GM12878 (cell line): ENCODE results near the gene TSEN34. TPM values are rescaled to one million over a fixed set of nuclear protein-coding genes. Genes with fewer than 3 reads are reported as not detected.

Experiments used
- ATAC-seq: fragments of 200-7000 bp; cut with Tn5 transposase; 3 replicates; pipeline ENCODE4 v1.9.1; 2020; ENCODE audit warnings: mild to moderate bottlenecking, moderate library complexity
- BruUV-seq: library from RNA; stranded (reverse); fragments of 400-500 nt; replicated peaks from 2 replicates; lab custom pipeline; 2021; lab: Mats Ljungman, UMichigan
- CTCF ChIA-PET: fragments of 300-600 bp; sonication (Branson Sonifier 250); formaldehyde crosslinking; extraction: SDS; loops from one replicate; lab custom pipeline; 2021; ENCODE audit warnings: inconsistent platforms; lab: Yijun Ruan, JAX
- POLR2A ChIA-PET: fragments of 350-600 bp; formaldehyde crosslinking; extraction: SDS; loops from one replicate; lab custom pipeline; 2021; ENCODE audit warnings: inconsistent platforms; lab: Charles Lee
- RAD21 ChIA-PET: fragments of 300-600 bp; sonication (Branson Sonifier 250); formaldehyde crosslinking; loops from one replicate; lab custom pipeline; 2023; ENCODE audit warnings: antibody characterized with exemption; ENCODE audit not compliant: unreplicated experiment; lab: Charles Lee
- SMC1A ChIA-PET: fragments of 300-600 bp; sonication (Branson Sonifier 250); formaldehyde crosslinking; loops from one replicate; lab custom pipeline; 2023; ENCODE audit not compliant: unreplicated experiment, uncharacterized antibody; lab: Charles Lee
- DNase-seq: peaks from one replicate; pipeline ENCODE4 v3.0.0-alpha.2; 2011; ENCODE audit warnings: low read depth, low spot score
- FAIRE-seq: peaks from 3 replicates; lab custom pipeline; 2011; peaks lifted over from hg19 to GRCh38; lab: Jason Lieb, UNC
- H2AFZ ChIP-seq: 2 replicates; pipeline ENCODE4 v1.6.0; 2011; ENCODE audit warnings: low read depth, low read length, control low read depth; ENCODE audit not compliant: control insufficient read depth
- H3K27ac ChIP-seq: 2 replicates; pipeline ENCODE4 v1.5.1; 2011; ENCODE audit warnings: control low read depth; ENCODE audit not compliant: control insufficient read depth, insufficient read depth
- H3K27me3 ChIP-seq, 2 experiments: replicated peaks in 1 of 2; 2 replicates each; pipeline versions ENCODE4 v1.6.0 to v1.6.1; 2011; ENCODE audit warnings: low read length in 1 of 2; ENCODE audit not compliant: control insufficient read depth in 2 of 2, insufficient read depth in 2 of 2
- H3K36me3 ChIP-seq, 2 experiments: 2 replicates each; pipeline ENCODE4 v1.5.1; 2011; ENCODE audit warnings: low read length in 1 of 2; ENCODE audit not compliant: control insufficient read depth in 2 of 2, insufficient read depth in 2 of 2
- H3K4me1 ChIP-seq: 2 replicates; pipeline ENCODE4 v1.6.1; 2011; ENCODE audit warnings: mild to moderate bottlenecking, low read length, moderate library complexity, mixed read lengths; ENCODE audit not compliant: control insufficient read depth, insufficient read depth
- H3K4me2 ChIP-seq: 2 replicates; pipeline ENCODE4 v1.6.0; 2011; ENCODE audit warnings: control low read depth; ENCODE audit not compliant: control insufficient read depth, insufficient read depth
- H3K4me3 ChIP-seq: fragments of 200-600 bp; sonication (generic); 2 replicates; pipeline ENCODE4 v1.5.1; 2016
- H3K79me2 ChIP-seq: 2 replicates; pipeline ENCODE4 v1.6.0; 2011; ENCODE audit warnings: low read length; ENCODE audit not compliant: control insufficient read depth, insufficient read depth
- H3K9ac ChIP-seq: 2 replicates; pipeline ENCODE4 v1.8.0; 2011; ENCODE audit warnings: low read length, control low read depth, mixed read lengths; ENCODE audit not compliant: control insufficient read depth, insufficient read depth
- H3K9me3 ChIP-seq: replicated peaks from 3 replicates; pipeline ENCODE4 v1.5.1; 2011; ENCODE audit warnings: mild to moderate bottlenecking, low read length; ENCODE audit not compliant: control insufficient read depth, insufficient read depth
- H4K20me1 ChIP-seq: 2 replicates; pipeline ENCODE4 v1.6.0; 2011; ENCODE audit not compliant: control insufficient read depth, insufficient read depth
- CHD1 ChIP-seq: IDR thresholded peaks from 2 replicates; pipeline ENCODE4 v1.6.1; 2012; ENCODE audit warnings: low read depth, low read length, improper control_type of control experiment
- PML ChIP-seq: IDR thresholded peaks from 2 replicates; pipeline ENCODE4 v1.6.1; 2012; ENCODE audit warnings: low read length, inconsistent platforms
- WGBS: methylation state at CpG from one replicate; pipeline ENCODE4 v1.1.6; 2016; ENCODE audit warnings: low lambda C conversion rate; ENCODE audit not compliant: insufficient replicate concordance, insufficient coverage; ENCODE audit errors: missing lambda C conversion rate; 5-methylcytosine and 5-hydroxymethylcytosine counted together
- in situ Hi-C: fragments of 300-500 bp; cut with MboI; formaldehyde crosslinking; loops from 9 replicates; pipeline ENCODE4 v1.14.3; 2018; ENCODE audit warnings: mixed read lengths
- intact Hi-C: fragments of 100-400 bp; cut with micrococcal nuclease; formaldehyde crosslinking; loops from one replicate; pipeline ENCODE4 v1.14.2; 2022; ENCODE audit not compliant: unreplicated experiment
- polyA plus RNA-seq, 11 experiments: library from polyadenylated mRNA; depleted of rRNA in 4 of 11; unstranded in 6 of 11; stranded (reverse) in 5 of 11; fragments of >200 nt; fragmentation: Nextera tagmentation in 4 of 11; fragmentation: Illumina TruSeq in 1 of 11; extraction: Ambion mirVana in 4 of 11; extraction: Trizol in 1 of 11; gene quantifications; 1 replicate in 1 of 11; 2 replicates in 10 of 11; pipeline versions ENCODE4 v1.2.1 to v1.2.3, GENCODE V29; 2011 to 2016; ENCODE audit warnings: inconsistent platforms in 2 of 11, missing spikeins in 2 of 11, low read depth in 1 of 11
- total RNA-seq, 4 experiments: library from RNA; depleted of rRNA in 3 of 4; stranded (reverse); fragments of >200 nt in 3 of 4; fragmentation: Illumina TruSeq in 1 of 4; extraction: Trizol in 1 of 4; gene quantifications; 2 replicates each; pipeline versions ENCODE4 v1.2.1 to v1.2.3, GENCODE V29; 2013 to 2021
- TF ChIP-seq, protein P1 (sequence below): fragments of 450-650 bp; conservative IDR thresholded peaks from 2 replicates; pipeline ENCODE4 v1.6.1; 2017; ENCODE audit warnings: mild to moderate bottlenecking, moderate library complexity
- TF ChIP-seq, protein P2 (sequence below): fragments of 450-650 bp; IDR thresholded peaks from 2 replicates; pipeline ENCODE4 v1.6.1; 2017; ENCODE audit warnings: mild to moderate bottlenecking, moderate library complexity

TSEN34 gene
- total and polyA plus RNA-seq, 10 of the 15 experiments (the other 5 are each of a cell fraction or from before 2014, with no cell fraction given): 1.0 to 35.9 (median 16.8) TPM

DNA sequence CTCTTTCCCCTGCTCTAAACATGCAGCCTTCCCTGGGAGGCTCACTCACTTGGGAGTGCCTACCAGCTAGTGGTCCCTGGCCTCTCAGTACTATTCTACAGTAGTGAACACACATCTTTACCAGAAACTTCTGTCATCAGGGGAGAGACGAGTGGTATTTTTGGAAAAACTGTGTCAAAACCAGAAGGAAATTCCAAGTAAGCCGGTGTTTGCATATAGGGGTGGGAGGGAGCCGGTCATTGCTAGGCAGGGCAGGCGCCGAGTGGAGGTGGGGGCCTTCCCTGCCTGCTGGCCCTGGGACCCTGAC, 16.5 kb downstream of the TSEN34 start:
- FAIRE-seq (no peak), DNase-seq (no peak), ATAC-seq (no peak)
- intact Hi-C loops (no loop called here), in situ Hi-C loops (no loop called here)
- ChIA-PET POLR2A (interaction anchor here (1.0 to 2.2 kb wide), 2 partner anchors 9 to 19 kb away, joined by 3 to 12 read pairs; partner anchors contain the start of gene MBOAT7), SMC1A (interaction anchor here (1.0 to 1.4 kb wide), 3 partner anchors 13 to 18 kb away, joined by 4 read pairs; partner anchors contain the start of gene MBOAT7), CTCF (interaction anchor here (1.0 kb wide), 1 partner anchor 27 kb away, joined by 3 read pairs; no protein-coding TSS in a partner anchor), RAD21 (interaction anchor here (0.5 to 1.5 kb wide), 2 partner anchors 19 to 133 kb away, joined by 3 to 4 read pairs; no protein-coding TSS in a partner anchor)
- H3K27ac ChIP-seq: peak overlapping the region; percentile 35
- peaks cover 66% of the 10 kb centered on the region for H3K4me1 ChIP-seq
- no peaks in the 10 kb centered on the region for H3K27me3 ChIP-seq
- H4K20me1 ChIP-seq: peaks cover 19% of the 10 kb centered on the region
- H2AFZ ChIP-seq: no peak overlapping the region
- H3K36me3 ChIP-seq: peaks cover 21 to 31% of the 10 kb centered on the region in 2 experiments
- BruUV-seq: no TSS peak
- no peaks in the 10 kb centered on the region for H3K9me3 ChIP-seq
- TF ChIP-seq CHD1: no peak
- TF ChIP-seq, protein P1, sequence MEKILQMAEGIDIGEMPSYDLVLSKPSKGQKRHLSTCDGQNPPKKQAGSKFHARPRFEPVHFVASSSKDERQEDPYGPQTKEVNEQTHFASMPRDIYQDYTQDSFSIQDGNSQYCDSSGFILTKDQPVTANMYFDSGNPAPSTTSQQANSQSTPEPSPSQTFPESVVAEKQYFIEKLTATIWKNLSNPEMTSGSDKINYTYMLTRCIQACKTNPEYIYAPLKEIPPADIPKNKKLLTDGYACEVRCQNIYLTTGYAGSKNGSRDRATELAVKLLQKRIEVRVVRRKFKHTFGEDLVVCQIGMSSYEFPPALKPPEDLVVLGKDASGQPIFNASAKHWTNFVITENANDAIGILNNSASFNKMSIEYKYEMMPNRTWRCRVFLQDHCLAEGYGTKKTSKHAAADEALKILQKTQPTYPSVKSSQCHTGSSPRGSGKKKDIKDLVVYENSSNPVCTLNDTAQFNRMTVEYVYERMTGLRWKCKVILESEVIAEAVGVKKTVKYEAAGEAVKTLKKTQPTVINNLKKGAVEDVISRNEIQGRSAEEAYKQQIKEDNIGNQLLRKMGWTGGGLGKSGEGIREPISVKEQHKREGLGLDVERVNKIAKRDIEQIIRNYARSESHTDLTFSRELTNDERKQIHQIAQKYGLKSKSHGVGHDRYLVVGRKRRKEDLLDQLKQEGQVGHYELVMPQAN: no peak
- TF ChIP-seq, protein P2, sequence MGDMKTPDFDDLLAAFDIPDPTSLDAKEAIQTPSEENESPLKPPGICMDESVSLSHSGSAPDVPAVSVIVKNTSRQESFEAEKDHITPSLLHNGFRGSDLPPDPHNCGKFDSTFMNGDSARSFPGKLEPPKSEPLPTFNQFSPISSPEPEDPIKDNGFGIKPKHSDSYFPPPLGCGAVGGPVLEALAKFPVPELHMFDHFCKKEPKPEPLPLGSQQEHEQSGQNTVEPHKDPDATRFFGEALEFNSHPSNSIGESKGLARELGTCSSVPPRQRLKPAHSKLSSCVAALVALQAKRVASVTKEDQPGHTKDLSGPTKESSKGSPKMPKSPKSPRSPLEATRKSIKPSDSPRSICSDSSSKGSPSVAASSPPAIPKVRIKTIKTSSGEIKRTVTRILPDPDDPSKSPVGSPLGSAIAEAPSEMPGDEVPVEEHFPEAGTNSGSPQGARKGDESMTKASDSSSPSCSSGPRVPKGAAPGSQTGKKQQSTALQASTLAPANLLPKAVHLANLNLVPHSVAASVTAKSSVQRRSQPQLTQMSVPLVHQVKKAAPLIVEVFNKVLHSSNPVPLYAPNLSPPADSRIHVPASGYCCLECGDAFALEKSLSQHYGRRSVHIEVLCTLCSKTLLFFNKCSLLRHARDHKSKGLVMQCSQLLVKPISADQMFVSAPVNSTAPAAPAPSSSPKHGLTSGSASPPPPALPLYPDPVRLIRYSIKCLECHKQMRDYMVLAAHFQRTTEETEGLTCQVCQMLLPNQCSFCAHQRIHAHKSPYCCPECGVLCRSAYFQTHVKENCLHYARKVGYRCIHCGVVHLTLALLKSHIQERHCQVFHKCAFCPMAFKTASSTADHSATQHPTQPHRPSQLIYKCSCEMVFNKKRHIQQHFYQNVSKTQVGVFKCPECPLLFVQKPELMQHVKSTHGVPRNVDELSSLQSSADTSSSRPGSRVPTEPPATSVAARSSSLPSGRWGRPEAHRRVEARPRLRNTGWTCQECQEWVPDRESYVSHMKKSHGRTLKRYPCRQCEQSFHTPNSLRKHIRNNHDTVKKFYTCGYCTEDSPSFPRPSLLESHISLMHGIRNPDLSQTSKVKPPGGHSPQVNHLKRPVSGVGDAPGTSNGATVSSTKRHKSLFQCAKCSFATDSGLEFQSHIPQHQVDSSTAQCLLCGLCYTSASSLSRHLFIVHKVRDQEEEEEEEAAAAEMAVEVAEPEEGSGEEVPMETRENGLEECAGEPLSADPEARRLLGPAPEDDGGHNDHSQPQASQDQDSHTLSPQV: no peak
- TF ChIP-seq PML: no peak
- no peak overlapping the region for H3K9ac ChIP-seq
- peak overlapping the region; percentile 91 for H3K4me2 ChIP-seq
- H3K79me2 ChIP-seq: peaks cover 40% of the 10 kb centered on the region
- H3K4me3 ChIP-seq: peak overlapping the region; percentile 24; the same call in 1 of the 2 replicates
- 16% methylated on average over 5 of the region's 5 CpGs for WGBS
